CD4-positive, alpha-beta T cell (primary cell): ENCODE results near the gene IQCH. TPM values are rescaled to one million over a fixed set of nuclear protein-coding genes. Genes with fewer than 3 reads are reported as not detected.
"Not testable (repeated sequence)": the region's sequence is repeated elsewhere in the genome, so short reads cannot be mapped to it uniquely, and the experiment has no call there.

Experiments
- ATAC-seq: fragments of 200-7000 bp; cut with Tn5 transposase; one replicate; pipeline ENCODE4 v1.10.0; 2022; ENCODE audit warnings: mild to moderate bottlenecking; ENCODE audit not compliant: poor library complexity
- CTCF ChIA-PET: fragments of 350-600 bp; sonication (Branson Sonifier 250); formaldehyde crosslinking; loops from one replicate; lab custom pipeline; 2021; ENCODE audit warnings: antibody characterized with exemption, inconsistent platforms; lab: Charles Lee
- POLR2A ChIA-PET: fragments of 350-600 bp; sonication (Branson Sonifier 250); formaldehyde crosslinking; loops from one replicate; lab custom pipeline; 2021; ENCODE audit warnings: antibody characterized with exemption, inconsistent platforms; lab: Charles Lee
- DNase-seq, 14 experiments: peaks; one replicate each; pipeline ENCODE4 v3.0.0-alpha.2; 2013 to 2020; ENCODE audit warnings: mixed read lengths in 2 of 14
- H3K27ac ChIP-seq, 2 donors: one replicate each; pipeline versions ENCODE4 v1.5.1 to v1.7.0; 2013; ENCODE audit warnings: low read length in 2 of 2, low read depth in 1 of 2, mild to moderate bottlenecking in 1 of 2
- H3K27me3 ChIP-seq, 2 experiments: 1 replicate in 1 of 2; 2 replicates in 1 of 2; pipeline versions ENCODE4 v1.6.1 to v1.7.0; 2013; ENCODE audit warnings: low read length in 2 of 2, control low read depth in 1 of 2, mild to moderate bottlenecking in 1 of 2, moderate library complexity in 1 of 2; ENCODE audit not compliant: insufficient read depth in 2 of 2, control insufficient read depth in 1 of 2
- H3K36me3 ChIP-seq: one replicate; pipeline ENCODE4 v1.6.1; 2013; ENCODE audit warnings: low read length, control low read depth; ENCODE audit not compliant: insufficient read depth
- H3K4me1 ChIP-seq: one replicate; pipeline ENCODE4 v1.6.1; 2013; ENCODE audit warnings: low read length, control low read depth; ENCODE audit not compliant: insufficient read depth
- H3K4me3 ChIP-seq: one replicate; pipeline ENCODE4 v1.5.1; 2013; ENCODE audit warnings: mild to moderate bottlenecking, low read length, moderate library complexity
- H3K9me3 ChIP-seq, 2 experiments: 1 replicate in 1 of 2; 2 replicates in 1 of 2; pipeline versions ENCODE4 v1.6.1 to v1.7.0; 2013; ENCODE audit warnings: low read length in 2 of 2, mild to moderate bottlenecking in 2 of 2, control low read depth in 1 of 2, moderate library complexity in 1 of 2; ENCODE audit not compliant: control insufficient read depth in 1 of 2, insufficient read depth in 1 of 2
- H3K27ac Mint-ChIP-seq: one replicate; pipeline ENCODE4 v1.8.0; 2020; ENCODE audit warnings: mixed read lengths
- H3K27me3 Mint-ChIP-seq: one replicate; pipeline ENCODE4 v1.8.0; 2021; ENCODE audit warnings: mixed read lengths
- H3K36me3 Mint-ChIP-seq: one replicate; pipeline ENCODE4 v1.8.0; 2021; ENCODE audit warnings: low read depth, mixed read lengths
- H3K4me1 Mint-ChIP-seq: one replicate; pipeline ENCODE4 v1.8.0; 2021; ENCODE audit warnings: low read depth, mixed read lengths
- H3K4me3 Mint-ChIP-seq: one replicate; pipeline ENCODE4 v1.8.0; 2020; ENCODE audit warnings: mild to moderate bottlenecking, mixed read lengths
- H3K9me3 Mint-ChIP-seq: one replicate; pipeline ENCODE4 v1.8.0; 2020; ENCODE audit warnings: mixed read lengths
- CTCF ChIP-seq: fragments of 200-600 bp; IDR thresholded peaks from one replicate; pipeline ENCODE4 v1.8.0; 2022; ENCODE audit warnings: antibody characterized with exemption, mild to moderate bottlenecking
- intact Hi-C, 2 experiments: fragments of 100-400 bp; cut with DNase I in 1 of 2; cut with micrococcal nuclease in 1 of 2; formaldehyde crosslinking; loops; one replicate each; pipeline versions ENCODE4 v1.15.1 to v1.9.0; 2023 to 2025; cut with DNase I, micrococcal nuclease
- total RNA-seq, 174 experiments: library from RNA in 2 of 174; stranded (reverse) in 2 of 174; gene quantifications; one replicate each; pipeline ENCODE4 v1.2.3 and lab custom pipeline; 2021 to 2026

Gene IQCH
- total RNA-seq, 2 experiments from 2014 or later, result 0.85 to 1.3 TPM

GRCh38 chr15:67361100-67361499, 106.5 kb downstream of the IQCH start:
- Mint-ChIP-seq H3K27me3 (no peaks in the 10 kb centered on the region), H3K27ac (no peak overlapping the region), H3K4me1 (no peaks in the 10 kb centered on the region), H3K9me3 (no peaks in the 10 kb centered on the region), H3K36me3 (no peaks in the 10 kb centered on the region), H3K4me3 (no peak overlapping the region)
- Histone ChIP-seq H3K4me3 (no peak overlapping the region), H3K9me3 (no peaks in the 10 kb centered on the region), H3K27me3 (no peaks in the 10 kb centered on the region), H3K36me3 (no peaks in the 10 kb centered on the region), H3K4me1 (no peaks in the 10 kb centered on the region), H3K27ac (no peak overlapping the region)
- ChIA-PET CTCF (no interaction called here), POLR2A (no interaction called here)
- no peak for ATAC-seq
- intact Hi-C loops, result no loop called here
- DNase-seq, result no peak
- TF ChIP-seq CTCF, result no peak

- H3K27me3 ChIP-seq, H3K9me3 Mint-ChIP-seq, H3K27me3 Mint-ChIP-seq, H3K27ac ChIP-seq, ATAC-seq, H3K36me3 Mint-ChIP-seq, H3K4me1 ChIP-seq, CTCF ChIA-PET, H3K27ac Mint-ChIP-seq, H3K4me3 Mint-ChIP-seq, DNase-seq, H3K9me3 ChIP-seq, intact Hi-C loops, H3K4me3 ChIP-seq, H3K4me1 Mint-ChIP-seq, H3K36me3 ChIP-seq, POLR2A ChIA-PET: not testable (repeated sequence)
Measured at GRCh38 chr15:67363712-67364111, 109.1 kb downstream of the IQCH start.

- H3K27me3 ChIP-seq, result no peaks in the 10 kb centered on the region
- ATAC-seq, result no peak
- H3K36me3 Mint-ChIP-seq, result no peaks in the 10 kb centered on the region
- intact Hi-C loops, result no loop called here
- no peaks in the 10 kb centered on the region for H3K36me3 ChIP-seq
- H3K27ac Mint-ChIP-seq, result no peak overlapping the region
- no peak overlapping the region for H3K4me3 ChIP-seq
- DNase-seq, result no peak
- no peak overlapping the region for H3K27ac ChIP-seq
- no peaks in the 10 kb centered on the region for H3K9me3 ChIP-seq
- peaks cover 5% of the 10 kb centered on the region for H3K27me3 Mint-ChIP-seq
- H3K4me3 Mint-ChIP-seq, result no peak overlapping the region
- POLR2A ChIA-PET, result no interaction called here
- no peaks in the 10 kb centered on the region for H3K4me1 ChIP-seq
- H3K9me3 Mint-ChIP-seq, result no peaks in the 10 kb centered on the region
- TF ChIP-seq CTCF, result no peak
- no peaks in the 10 kb centered on the region for H3K4me1 Mint-ChIP-seq
- CTCF ChIA-PET, result no interaction called here
Measured at GRCh38 chr15:67365994-67366393, 111.4 kb downstream of the IQCH start.

GRCh38 chr15:67366904-67367303, 112.3 kb downstream of the IQCH start:
- no peaks in the 10 kb centered on the region for H3K4me1 ChIP-seq
- H3K4me3 ChIP-seq, result no peak overlapping the region
- CTCF ChIA-PET, result no interaction called here
- no peaks in the 10 kb centered on the region for H3K36me3 ChIP-seq
- H3K27ac ChIP-seq, result no peak overlapping the region
- H3K4me3 Mint-ChIP-seq, result no peak overlapping the region
- H3K27me3 Mint-ChIP-seq, result peaks cover 5% of the 10 kb centered on the region
- intact Hi-C loops, result no loop called here
- POLR2A ChIA-PET, result no interaction called here
- no peaks in the 10 kb centered on the region for H3K4me1 Mint-ChIP-seq
- no peaks in the 10 kb centered on the region for H3K27me3 ChIP-seq
- no peak for TF ChIP-seq CTCF
- ATAC-seq, result no peak
- H3K27ac Mint-ChIP-seq, result no peak overlapping the region
- H3K9me3 ChIP-seq, result no peaks in the 10 kb centered on the region
- H3K9me3 Mint-ChIP-seq, result no peaks in the 10 kb centered on the region
- no peak for DNase-seq
- no peaks in the 10 kb centered on the region for H3K36me3 Mint-ChIP-seq
